Tibial nerve (tissue), 4 donors: Measurements from ENCODE around the gene DCAF17. TPM values are rescaled to one million over a fixed set of nuclear protein-coding genes. Genes with fewer than 3 reads are reported as not detected.

Source experiments
- DNase-seq, 2 donors: peaks; one replicate each; pipeline ENCODE4 v3.0.0-alpha.2; 2019; ENCODE audit warnings: low spot score in 2 of 2
- H3K27ac ChIP-seq, 4 donors: fragments of 200-600 bp; sonication (generic) in 3 of 4; one replicate each; pipeline ENCODE4 v1.5.1; 2017 to 2019; ENCODE audit warnings: mild to moderate bottlenecking in 1 of 4
- H3K27me3 ChIP-seq, 2 donors: fragments of 200-600 bp; sonication (generic) in 1 of 2; one replicate each; pipeline versions ENCODE4 v1.5.1 to v1.6.0; 2017 to 2019
- H3K36me3 ChIP-seq, 3 donors: fragments of 200-600 bp; sonication (generic); one replicate each; pipeline ENCODE4 v1.5.1; 2018 to 2019
- H3K4me1 ChIP-seq, 4 donors: fragments of 200-600 bp; sonication (generic) in 3 of 4; one replicate each; pipeline ENCODE4 v1.5.1; 2017 to 2019
- H3K4me3 ChIP-seq, 4 donors: fragments of 200-600 bp; sonication (generic) in 3 of 4; one replicate each; pipeline ENCODE4 v1.5.1; 2017 to 2019; ENCODE audit warnings: mild to moderate bottlenecking in 1 of 4, moderate library complexity in 1 of 4
- H3K9me3 ChIP-seq, 4 donors: fragments of 200-600 bp; sonication (generic) in 3 of 4; one replicate each; pipeline ENCODE4 v1.5.1; 2017 to 2019
- EP300 ChIP-seq, 2 donors: sonication (generic); formaldehyde crosslinking; IDR thresholded peaks; one replicate each; pipeline ENCODE4 v1.6.1; 2017; ENCODE audit warnings: antibody characterized with exemption in 2 of 2, mild to moderate bottlenecking in 1 of 2
- POLR2A ChIP-seq, 2 donors: fragments of 450-650 bp; IDR thresholded peaks; one replicate each; pipeline ENCODE4 v1.6.1; 2017; ENCODE audit warnings: antibody characterized with exemption in 2 of 2, mild to moderate bottlenecking in 2 of 2, moderate library complexity in 2 of 2
- WGBS, 2 donors: methylation state at CpG; one replicate each; pipeline ENCODE4 v1.1.5; 2018; 5-methylcytosine and 5-hydroxymethylcytosine counted together
- total RNA-seq, 4 donors: library from RNA; depleted of rRNA; stranded (reverse); fragments of >200 nt; gene quantifications; one replicate each; pipeline ENCODE4 v1.1.0, GENCODE V29; 2016
- TF ChIP-seq, protein P1 (sequence below), 5 experiments: fragments of 200-600 bp in 3 of 5; fragments of 450-650 bp in 2 of 5; sonication (generic) in 3 of 5; IDR thresholded peaks; one replicate each; pipeline ENCODE4 v1.5.1; 2016 to 2019; ENCODE audit warnings: antibody characterized with exemption in 5 of 5, mild to moderate bottlenecking in 3 of 5, moderate library complexity in 2 of 5

The DCAF17 gene
- total RNA-seq, 4 donors from 2014 or later: 17.3 to 38.4 (median 23.8) TPM

DNA sequence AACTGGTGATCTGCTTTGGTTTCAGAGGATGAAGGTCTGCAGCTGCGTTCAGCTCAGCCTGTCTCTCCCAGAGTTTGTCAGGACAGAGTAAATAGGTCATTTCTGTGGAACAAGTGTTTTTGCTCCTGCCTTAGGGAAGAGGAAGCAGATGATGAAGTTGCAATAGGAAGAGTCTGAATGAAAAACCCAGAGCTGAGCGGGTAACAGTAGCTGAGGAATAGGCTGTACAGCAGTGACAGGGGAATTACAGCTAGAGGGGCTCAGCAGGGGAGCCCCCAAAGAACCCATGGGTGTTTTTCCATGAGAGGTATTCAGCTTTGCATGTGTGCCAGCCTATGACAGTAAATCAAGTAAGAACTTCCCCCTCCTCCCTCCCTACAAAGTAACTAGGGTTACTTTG is 78.0 kb downstream of the DCAF17 start:
- Histone ChIP-seq H3K9me3 (no peaks in the 10 kb centered on the region), H3K27ac (no peak overlapping the region), H3K27me3 (no peaks in the 10 kb centered on the region), H3K36me3 (no peaks in the 10 kb centered on the region), H3K4me1 (no peaks in the 10 kb centered on the region), H3K4me3 (no peak overlapping the region)
- DNase-seq: no peak
- no peak for TF ChIP-seq POLR2A (IDR thresholded peaks at IDR 0.05)
- no peak for TF ChIP-seq EP300 (IDR thresholded peaks at IDR 0.05)
- TF ChIP-seq, protein P1, sequence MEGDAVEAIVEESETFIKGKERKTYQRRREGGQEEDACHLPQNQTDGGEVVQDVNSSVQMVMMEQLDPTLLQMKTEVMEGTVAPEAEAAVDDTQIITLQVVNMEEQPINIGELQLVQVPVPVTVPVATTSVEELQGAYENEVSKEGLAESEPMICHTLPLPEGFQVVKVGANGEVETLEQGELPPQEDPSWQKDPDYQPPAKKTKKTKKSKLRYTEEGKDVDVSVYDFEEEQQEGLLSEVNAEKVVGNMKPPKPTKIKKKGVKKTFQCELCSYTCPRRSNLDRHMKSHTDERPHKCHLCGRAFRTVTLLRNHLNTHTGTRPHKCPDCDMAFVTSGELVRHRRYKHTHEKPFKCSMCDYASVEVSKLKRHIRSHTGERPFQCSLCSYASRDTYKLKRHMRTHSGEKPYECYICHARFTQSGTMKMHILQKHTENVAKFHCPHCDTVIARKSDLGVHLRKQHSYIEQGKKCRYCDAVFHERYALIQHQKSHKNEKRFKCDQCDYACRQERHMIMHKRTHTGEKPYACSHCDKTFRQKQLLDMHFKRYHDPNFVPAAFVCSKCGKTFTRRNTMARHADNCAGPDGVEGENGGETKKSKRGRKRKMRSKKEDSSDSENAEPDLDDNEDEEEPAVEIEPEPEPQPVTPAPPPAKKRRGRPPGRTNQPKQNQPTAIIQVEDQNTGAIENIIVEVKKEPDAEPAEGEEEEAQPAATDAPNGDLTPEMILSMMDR (IDR thresholded peaks at IDR 0.05): no peak
- WGBS, 2 donors: 66 to 77% methylated on average over 2 of the region's 2 CpGs

DNA sequence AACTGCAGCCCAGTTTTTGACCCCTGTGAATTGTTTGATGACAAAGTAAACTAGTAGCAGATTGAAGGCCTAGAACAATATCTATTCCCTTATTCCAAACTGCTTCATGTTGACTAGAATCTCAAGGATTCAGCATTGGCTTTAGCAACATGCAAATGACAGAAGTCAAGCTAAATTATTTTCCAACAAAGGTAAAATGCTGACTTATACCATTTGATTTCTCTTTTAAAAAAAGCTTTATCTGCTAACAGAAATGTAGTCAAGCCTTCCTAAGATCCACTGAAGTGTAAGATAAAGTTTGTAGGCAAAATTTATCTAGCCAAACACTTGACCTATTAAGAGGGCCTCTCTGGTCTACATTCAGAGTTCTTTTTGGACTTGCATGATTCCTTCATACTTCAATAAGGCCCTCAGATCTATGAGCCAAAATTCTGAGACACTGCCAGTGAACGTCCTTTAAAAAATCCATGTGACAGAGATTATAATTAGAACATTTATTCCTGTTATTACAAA is 78.7 kb downstream of the DCAF17 start:
- Histone ChIP-seq H3K27ac (no peak overlapping the region), H3K36me3 (no peaks in the 10 kb centered on the region), H3K27me3 (no peaks in the 10 kb centered on the region), H3K4me3 (no peak overlapping the region), H3K4me1 (no peaks in the 10 kb centered on the region), H3K9me3 (no peaks in the 10 kb centered on the region)
- TF ChIP-seq EP300 (IDR thresholded peaks at IDR 0.05) (no peak), POLR2A (IDR thresholded peaks at IDR 0.05) (no peak)
- TF ChIP-seq, protein P1 (IDR thresholded peaks at IDR 0.05): no peak
- 6 to 38% methylated on average over 1 of the region's 1 CpG for WGBS, 2 donors
- no peak for DNase-seq

DNA sequence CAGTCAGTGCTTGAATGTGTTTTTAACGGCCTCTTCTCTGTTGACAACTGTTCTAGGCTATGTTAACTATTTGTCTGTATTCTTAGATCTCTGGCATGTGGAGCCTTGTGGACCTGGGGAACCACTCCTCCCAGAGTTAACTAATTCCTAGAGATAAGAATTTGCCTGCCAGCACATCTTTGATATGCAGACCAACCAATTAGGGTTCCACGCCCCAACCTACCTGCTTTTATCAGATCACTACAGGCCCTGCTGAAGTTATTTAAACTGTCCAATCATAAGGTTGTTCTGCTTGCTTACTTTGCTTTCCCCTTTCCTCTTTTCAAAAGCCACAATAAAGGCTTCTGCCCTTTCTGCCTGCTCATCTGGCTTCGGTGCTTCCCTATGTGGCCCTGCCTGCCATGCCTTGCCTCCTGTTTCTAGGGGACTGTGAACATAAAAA is 79.7 kb downstream of the DCAF17 start:
- H3K4me3 ChIP-seq: no peak overlapping the region
- TF ChIP-seq, protein P1 (IDR thresholded peaks at IDR 0.05): no peak
- TF ChIP-seq POLR2A (IDR thresholded peaks at IDR 0.05) (no peak), EP300 (IDR thresholded peaks at IDR 0.05) (no peak)
- H3K4me1 ChIP-seq: no peaks in the 10 kb centered on the region
- WGBS, 2 donors: 61 to 64% methylated on average over 3 of the region's 3 CpGs
- H3K9me3 ChIP-seq: no peaks in the 10 kb centered on the region
- no peak overlapping the region for H3K27ac ChIP-seq
- no peak for DNase-seq
- H3K36me3 ChIP-seq: no peaks in the 10 kb centered on the region
- no peaks in the 10 kb centered on the region for H3K27me3 ChIP-seq

DNA sequence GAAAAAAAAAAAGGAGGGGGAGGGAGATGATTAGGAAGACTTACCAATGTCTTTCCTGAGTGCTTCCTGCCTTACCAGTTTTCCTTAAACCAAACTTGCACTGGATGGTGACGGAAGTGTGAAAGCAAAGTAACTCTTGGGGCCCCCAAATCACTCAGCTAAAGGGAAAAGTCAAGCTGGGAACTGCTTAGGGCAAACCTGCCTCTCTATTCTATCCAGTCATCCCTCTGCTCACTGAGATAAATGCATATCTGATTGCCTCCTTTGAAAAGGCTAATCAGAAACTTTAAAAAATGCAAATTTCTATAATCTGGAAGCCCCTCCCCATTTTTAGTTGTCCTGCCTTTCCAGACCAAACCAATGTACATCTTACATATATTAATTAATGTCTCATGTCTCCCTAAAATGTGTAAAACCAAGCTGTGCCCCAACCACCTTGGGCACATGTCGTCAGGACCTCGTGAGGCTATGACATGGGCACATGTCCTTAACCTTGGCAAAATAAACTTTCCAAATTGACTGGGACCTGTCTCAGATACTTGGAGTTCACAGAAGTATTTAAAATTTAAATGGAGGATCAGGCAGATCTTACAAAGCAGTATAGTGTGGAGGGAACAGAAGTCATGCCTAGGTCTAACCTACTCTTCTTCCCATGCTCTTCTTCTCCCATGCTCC is 81.0 kb downstream of the DCAF17 start:
- no peak for DNase-seq
- 86 to 93% methylated on average over 3 of the region's 3 CpGs for WGBS, 2 donors
- Histone ChIP-seq H3K27ac (no peak overlapping the region), H3K36me3 (no peaks in the 10 kb centered on the region), H3K9me3 (no peaks in the 10 kb centered on the region), H3K27me3 (no peaks in the 10 kb centered on the region), H3K4me1 (no peaks in the 10 kb centered on the region), H3K4me3 (no peak overlapping the region)
- TF ChIP-seq, protein P1 (IDR thresholded peaks at IDR 0.05): no peak
- TF ChIP-seq EP300 (IDR thresholded peaks at IDR 0.05): no peak

DNA sequence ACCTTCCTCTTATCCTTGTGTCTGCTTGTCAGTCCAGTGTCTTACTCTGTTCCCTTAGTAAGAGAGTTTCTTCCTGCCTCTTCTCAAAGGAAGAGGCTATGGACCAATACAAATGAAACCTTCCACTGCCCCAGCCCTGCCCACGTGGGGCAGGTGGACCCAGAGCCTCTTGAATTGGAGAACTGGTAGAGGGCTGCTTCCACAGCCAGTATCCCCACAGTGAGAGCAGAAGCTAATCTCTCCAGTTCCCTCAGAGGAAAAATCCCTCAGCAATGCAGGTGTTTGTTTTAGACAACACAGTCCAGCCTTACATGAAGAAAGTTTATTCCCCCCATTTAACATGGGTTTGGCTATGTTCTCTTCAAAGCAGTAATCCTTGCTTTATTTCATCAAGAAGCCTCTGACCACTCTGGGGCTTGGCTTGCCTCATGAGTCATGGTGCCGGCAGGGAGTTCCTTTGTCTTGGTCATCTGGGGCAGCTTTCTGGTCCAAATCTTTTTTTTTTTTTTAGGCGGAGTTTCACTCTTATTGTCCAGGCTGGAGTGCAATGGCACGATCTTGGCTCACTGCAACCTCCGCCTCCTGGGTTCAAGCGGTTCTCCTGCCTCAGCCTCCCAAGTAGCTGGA is 81.8 kb downstream of the DCAF17 start:
- TF ChIP-seq, protein P1 (IDR thresholded peaks at IDR 0.05): no peak
- TF ChIP-seq POLR2A (IDR thresholded peaks at IDR 0.05) (no peak), EP300 (IDR thresholded peaks at IDR 0.05) (no peak)
- DNase-seq: no peak
- Histone ChIP-seq H3K27ac (no peak overlapping the region), H3K4me1 (peaks cover 0 to 7% (median 0%) of the 10 kb centered on the region in 4 donors), H3K27me3 (no peaks in the 10 kb centered on the region), H3K36me3 (no peaks in the 10 kb centered on the region), H3K4me3 (no peak overlapping the region), H3K9me3 (no peaks in the 10 kb centered on the region)
- 55 to 60% methylated on average over 6 of the region's 6 CpGs for WGBS, 2 donors
